CD14-positive monocyte (primary cell): Measurements from ENCODE around the gene NOTO. TPM values are rescaled to one million over a fixed set of nuclear protein-coding genes. Genes with fewer than 3 reads are reported as not detected.
A peak's percentile ranks its signal among the peaks of the same experiment; 100 is the strongest.

Source experiments
- DNase-seq, 3 donors: peaks; one replicate each; pipeline ENCODE4 v3.0.0-alpha.2; 2011 to 2022
- H2AFZ ChIP-seq: 2 replicates; pipeline ENCODE4 v1.6.0; 2012; ENCODE audit warnings: mild to moderate bottlenecking, low read depth, low read length, inconsistent platforms; ENCODE audit not compliant: insufficient read depth, poor library complexity, severe bottlenecking
- H3K27ac ChIP-seq, 2 donors: 1 replicate in 1 of 2; 2 replicates in 1 of 2; pipeline ENCODE4 v1.5.1; 2012 to 2013; ENCODE audit warnings: low read length in 2 of 2, control low read depth in 1 of 2, inconsistent platforms in 1 of 2, low read depth in 1 of 2, mild to moderate bottlenecking in 1 of 2
- H3K27me3 ChIP-seq, 2 donors: one replicate each; pipeline versions ENCODE4 v1.6.0 to v1.6.1; 2011 to 2013; ENCODE audit warnings: low read length in 2 of 2; ENCODE audit not compliant: control insufficient read depth in 2 of 2, insufficient read depth in 2 of 2
- H3K36me3 ChIP-seq, 2 donors: replicated peaks in 1 of 2; 1 replicate in 1 of 2; 2 replicates in 1 of 2; pipeline versions ENCODE4 v1.5.1 to v1.6.1; 2012 to 2013; ENCODE audit warnings: low read length in 2 of 2, control low read depth in 1 of 2, inconsistent platforms in 1 of 2, mild to moderate bottlenecking in 1 of 2; ENCODE audit not compliant: insufficient read depth in 2 of 2, control insufficient read depth in 1 of 2
- H3K4me1 ChIP-seq, 2 donors: 1 replicate in 1 of 2; 2 replicates in 1 of 2; pipeline versions ENCODE4 v1.5.1 to v1.6.1; 2012 to 2013; ENCODE audit warnings: low read length in 2 of 2, control low read depth in 1 of 2, inconsistent platforms in 1 of 2, mild to moderate bottlenecking in 1 of 2, moderate library complexity in 1 of 2; ENCODE audit not compliant: insufficient read depth in 2 of 2, control insufficient read depth in 1 of 2
- H3K4me2 ChIP-seq: replicated peaks from 2 replicates; pipeline ENCODE3; 2012; ENCODE audit warnings: low read length, moderate library complexity, mild to moderate bottlenecking; ENCODE audit not compliant: poor library complexity, severe bottlenecking; ENCODE audit errors: extremely low read depth
- H3K4me3 ChIP-seq, 3 experiments: fragments of 200-600 bp in 1 of 3; sonication (generic) in 1 of 3; replicated peaks in 1 of 3; 1 replicate in 2 of 3; 2 replicates in 1 of 3; pipeline ENCODE4 v1.5.1; 2011 to 2013; ENCODE audit warnings: low read length in 3 of 3, mild to moderate bottlenecking in 3 of 3, control low read depth in 2 of 3, low read depth in 2 of 3, inconsistent platforms in 1 of 3, moderate library complexity in 1 of 3
- H3K79me2 ChIP-seq: 2 replicates; pipeline ENCODE4 v1.6.0; 2012; ENCODE audit warnings: mild to moderate bottlenecking, control low read depth, inconsistent platforms, low read length, moderate library complexity; ENCODE audit not compliant: insufficient read depth
- H3K9ac ChIP-seq: 2 replicates; pipeline ENCODE4 v1.6.0; 2017; ENCODE audit warnings: low read length, mild to moderate bottlenecking; ENCODE audit not compliant: insufficient read depth, poor library complexity, severe bottlenecking
- H3K9me3 ChIP-seq, 2 donors: replicated peaks in 1 of 2; 1 replicate in 1 of 2; 2 replicates in 1 of 2; pipeline versions ENCODE4 v1.5.1 to v1.6.1; 2012 to 2013; ENCODE audit warnings: low read length in 2 of 2, control low read depth in 1 of 2; ENCODE audit not compliant: control insufficient read depth in 1 of 2, insufficient read depth in 1 of 2
- H4K20me1 ChIP-seq: 2 replicates; pipeline ENCODE4 v1.6.0; 2012; ENCODE audit warnings: mild to moderate bottlenecking, low read length, control low read depth, moderate library complexity; ENCODE audit not compliant: insufficient read depth
- H3K27ac Mint-ChIP-seq, 7 donors: one replicate each; pipeline ENCODE4 v1.8.0; 2020; ENCODE audit warnings: mild to moderate bottlenecking in 7 of 7, mixed read lengths in 7 of 7, moderate library complexity in 6 of 7, inconsistent platforms in 2 of 7
- H3K27me3 Mint-ChIP-seq, 3 donors: one replicate each; pipeline ENCODE4 v1.8.0; 2021 to 2022; ENCODE audit warnings: low read depth in 3 of 3, mild to moderate bottlenecking in 3 of 3, mixed read lengths in 3 of 3, moderate library complexity in 3 of 3, inconsistent platforms in 1 of 3
- H3K36me3 Mint-ChIP-seq, 2 donors: one replicate each; pipeline ENCODE4 v1.8.0; 2020; ENCODE audit warnings: mixed read lengths in 2 of 2, inconsistent platforms in 1 of 2, mild to moderate bottlenecking in 1 of 2
- H3K4me1 Mint-ChIP-seq: one replicate; pipeline ENCODE4 v1.8.0; 2020; ENCODE audit warnings: mild to moderate bottlenecking, mixed read lengths
- H3K4me3 Mint-ChIP-seq, 2 donors: one replicate each; pipeline ENCODE4 v1.8.0; 2020; ENCODE audit warnings: mild to moderate bottlenecking in 2 of 2, mixed read lengths in 2 of 2, moderate library complexity in 1 of 2
- H3K9me3 Mint-ChIP-seq, 7 donors: one replicate each; pipeline ENCODE4 v1.8.0; 2020 to 2022; ENCODE audit warnings: mixed read lengths in 7 of 7, mild to moderate bottlenecking in 6 of 7, moderate library complexity in 6 of 7, inconsistent platforms in 2 of 7
- CTCF ChIP-seq: fragments of 200-600 bp; IDR thresholded peaks from one replicate; pipeline ENCODE4 v1.8.0; 2022; ENCODE audit warnings: antibody characterized with exemption, mild to moderate bottlenecking
- WGBS: methylation state at CpG from one replicate; pipeline ENCODE4 v1.1.5; 2013; ENCODE audit warnings: missing lambda C conversion rate; ENCODE audit not compliant: insufficient coverage; 5-methylcytosine and 5-hydroxymethylcytosine counted together
- intact Hi-C, 2 donors: fragments of 100-400 bp; cut with micrococcal nuclease; formaldehyde crosslinking; loops; one replicate each; pipeline versions ENCODE4 v1.15.0 to v1.15.1; 2023
- polyA plus RNA-seq, 3 donors: library from polyadenylated mRNA; depleted of rRNA in 1 of 3; unstranded in 2 of 3; stranded (reverse) in 1 of 3; fragments of 300-500 nt in 2 of 3; fragments of >200 nt in 1 of 3; fragmentation: Illumina TruSeq in 2 of 3; gene quantifications; 1 replicate in 2 of 3; 2 replicates in 1 of 3; pipeline ENCODE4 v1.2.3, GENCODE V29; 2012 to 2021

Gene NOTO
- polyA plus RNA-seq, 3 donors, result not detected

GRCh38 chr2:73174244-73174643, 28.1 kb upstream of the NOTO start:
- peaks cover 21 to 27% of the 10 kb centered on the region in 2 donors for H3K4me1 ChIP-seq
- no peaks in the 10 kb centered on the region for H4K20me1 ChIP-seq
- Mint-ChIP-seq H3K27me3 (peaks cover 59 to 76% (median 60%) of the 10 kb centered on the region in 3 donors), H3K4me1 (peaks cover 16% of the 10 kb centered on the region), H3K36me3 (peaks cover 3 to 4% of the 10 kb centered on the region in 2 donors), H3K27ac (no peak overlapping the region), H3K9me3 (peaks cover 0 to 20% (median 6%) of the 10 kb centered on the region in 7 donors), H3K4me3 (peak overlapping the region in 1 of 2 donors; percentile 14)
- H3K79me2 ChIP-seq, result no peaks in the 10 kb centered on the region
- H3K27ac ChIP-seq, result no peak overlapping the region
- 94% methylated on average over 10 of the region's 10 CpGs for WGBS
- no peak overlapping the region for H2AFZ ChIP-seq
- DNase-seq, result no peak
- H3K36me3 ChIP-seq, result no peaks in the 10 kb centered on the region
- no peak for TF ChIP-seq CTCF
- no peak overlapping the region for H3K4me2 ChIP-seq
- H3K4me3 ChIP-seq, result no peak overlapping the region
- intact Hi-C loops, result no loop called here
- H3K9me3 ChIP-seq, result peaks cover 0 to 15% of the 10 kb centered on the region in 2 donors
- peaks cover 28 to 58% of the 10 kb centered on the region in 2 donors for H3K27me3 ChIP-seq
- H3K9ac ChIP-seq, result no peak overlapping the region

- H3K36me3 ChIP-seq, result no peaks in the 10 kb centered on the region
- peaks cover 0 to 20% (median 6%) of the 10 kb centered on the region in 7 donors for H3K9me3 Mint-ChIP-seq
- H3K79me2 ChIP-seq, result no peaks in the 10 kb centered on the region
- peak overlapping the region; percentile 41 to 73 for H3K4me3 Mint-ChIP-seq
- H2AFZ ChIP-seq, result peak overlapping the region; percentile 69
- H4K20me1 ChIP-seq, result no peaks in the 10 kb centered on the region
- H3K27me3 ChIP-seq, result peaks cover 28 to 67% of the 10 kb centered on the region in 2 donors
- H3K4me1 Mint-ChIP-seq, result peaks cover 16% of the 10 kb centered on the region
- no peak overlapping the region for H3K27ac ChIP-seq
- intact Hi-C loops, result loop anchor here in 1 of 2 donors (5.0 kb wide), 2 partner anchors 88 to 283 kb away; no protein-coding TSS in a partner anchor
- DNase-seq, result no peak
- 15% methylated on average over 22 of the region's 25 CpGs for WGBS
- peaks cover 60 to 84% (median 67%) of the 10 kb centered on the region in 3 donors for H3K27me3 Mint-ChIP-seq
- H3K9ac ChIP-seq, result peak overlapping the region; percentile 25
- TF ChIP-seq CTCF, result no peak
- peaks cover 21 to 27% of the 10 kb centered on the region in 2 donors for H3K4me1 ChIP-seq
- no peak overlapping the region for H3K27ac Mint-ChIP-seq
- peak overlapping the region; percentile 95 for H3K4me2 ChIP-seq
- peak overlapping the region in 1 of 3 experiments; percentile 60 for H3K4me3 ChIP-seq
- H3K9me3 ChIP-seq, result peaks cover 0 to 15% of the 10 kb centered on the region in 2 donors
- H3K36me3 Mint-ChIP-seq, result peaks cover 3 to 4% of the 10 kb centered on the region in 2 donors
Observed at GRCh38 chr2:73174941-73175662, 27.3 kb upstream of the NOTO start.
